Neural progenitor cell (in vitro differentiated cells): Measurements from ENCODE around the gene PTPRN2.

Source experiments
- CTCF ChIP-seq: fragments of 200-600 bp; sonication (generic); IDR thresholded peaks from 2 replicates; pipeline ENCODE4 v1.5.1; 2017; ENCODE audit warnings: antibody characterized with exemption, mild to moderate bottlenecking
- EZH2 ChIP-seq: fragments of 200-600 bp; sonication (generic); IDR thresholded peaks from 2 replicates; pipeline ENCODE4 v1.6.1; 2017; ENCODE audit warnings: antibody characterized with exemption, mild to moderate bottlenecking, moderate library complexity
- EZH2phosphoT487 ChIP-seq: fragments of 200-600 bp; sonication (generic); IDR thresholded peaks from 2 replicates; pipeline ENCODE4 v1.6.1; 2017; ENCODE audit warnings: antibody characterized with exemption

- TF ChIP-seq CTCF (no peak), EZH2phosphoT487 (no peak), EZH2 (no peak)
Measured at GRCh38 chr7:157509226-157509625, 1078.4 kb downstream of the PTPRN2 start.
